ENCODE results near the gene TMEM132D.

GRCh38 chr12:129428240-129428936 is 475.4 kb downstream of the TMEM132D start:
- TF ChIP-seq GATA2 (IDR thresholded peaks at IDR 0.05; ENCODE audit: low read depth, low read length) = no peak
- no peak for TF ChIP-seq GATA3 (IDR thresholded peaks at IDR 0.05; ENCODE audit: low read depth, low read length)
